Measurements from ENCODE around the gene GHRL.

GHRL gene

GRCh38 chr3:10310578-10310977 is 17.8 kb upstream of the GHRL start:
- H3K4me3 ChIP-seq: no peak overlapping the region
- no peak overlapping the region for H3K27ac ChIP-seq
- TF ChIP-seq CTCF (IDR thresholded peaks at IDR 0.05): no peak
- DNase-seq (ENCODE audit: low spot score): no peak

GRCh38 chr3:10309736-10310135 is 17.0 kb upstream of the GHRL start:
- Histone ChIP-seq H3K27ac (no peak overlapping the region), H3K4me3 (no peak overlapping the region)
- no peak for DNase-seq (ENCODE audit: low spot score)
- TF ChIP-seq CTCF (IDR thresholded peaks at IDR 0.05): no peak

GRCh38 chr3:10308678-10309077 is 15.9 kb upstream of the GHRL start:
- Histone ChIP-seq H3K27ac (no peak overlapping the region), H3K4me3 (no peak overlapping the region)
- no peak for DNase-seq (ENCODE audit: low spot score)
- TF ChIP-seq CTCF (IDR thresholded peaks at IDR 0.05): no peak

DNA sequence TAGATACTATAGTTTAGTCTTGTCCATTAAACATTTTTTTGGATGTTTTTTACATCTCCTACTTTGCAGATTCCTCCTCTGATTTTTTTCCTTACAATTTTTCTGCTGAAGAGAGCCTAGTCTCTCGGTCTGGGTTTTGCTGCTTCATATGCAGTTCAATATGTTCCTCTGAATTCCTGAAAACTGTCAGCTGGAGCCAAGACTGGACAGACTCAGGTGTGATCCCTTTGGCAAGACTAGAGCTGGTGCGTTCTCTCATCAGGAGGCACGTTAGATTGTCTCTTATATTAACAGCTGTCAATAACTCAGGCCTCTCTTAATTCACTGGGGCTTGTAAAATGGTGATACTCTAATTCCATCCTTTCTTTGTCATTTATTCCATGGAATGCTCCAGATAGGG is 13.4 kb upstream of the GHRL start:
- H3K27ac ChIP-seq: no peak overlapping the region
- DNase-seq (ENCODE audit: low spot score): no peak
- no peak for TF ChIP-seq CTCF (IDR thresholded peaks at IDR 0.05)
- H3K4me3 ChIP-seq: no peak overlapping the region

DNA sequence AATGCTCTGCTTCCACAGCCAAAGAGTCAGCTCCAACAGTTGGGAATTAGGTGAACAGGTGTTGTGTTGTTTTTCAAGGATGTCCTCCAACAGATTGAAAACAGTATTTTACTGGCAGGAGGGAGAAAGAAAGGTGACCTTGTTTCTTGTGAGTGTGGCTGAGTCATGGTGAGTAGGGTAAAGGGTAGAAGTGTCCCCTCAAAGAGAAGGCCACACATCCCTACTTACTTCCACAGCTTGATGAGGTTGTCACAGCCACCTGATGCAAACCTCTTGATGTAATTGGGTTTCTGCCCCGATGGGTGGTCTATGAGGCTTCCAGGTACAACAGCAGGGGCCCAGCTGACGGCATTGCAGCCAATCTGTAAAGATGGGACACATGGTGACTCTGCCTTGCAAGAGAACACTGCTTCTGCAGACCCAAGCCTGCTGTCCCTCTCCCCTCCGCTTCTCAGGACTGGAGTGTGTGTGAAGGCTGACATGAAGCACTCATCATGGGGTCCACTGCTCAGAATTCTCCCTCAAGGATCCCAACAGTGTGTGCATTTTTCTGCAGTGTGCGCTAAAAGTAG is 12.7 kb upstream of the GHRL start:
- DNase-seq (ENCODE audit: low spot score): no peak
- Histone ChIP-seq H3K4me3 (no peak overlapping the region), H3K27ac (no peak overlapping the region)
- TF ChIP-seq CTCF (IDR thresholded peaks at IDR 0.05): no peak

GRCh38 chr3:10304905-10305304 is 12.2 kb upstream of the GHRL start:
- no peak overlapping the region for H3K4me3 ChIP-seq
- no peak for TF ChIP-seq CTCF (IDR thresholded peaks at IDR 0.05)
- H3K27ac ChIP-seq: no peak overlapping the region
- DNase-seq (ENCODE audit: low spot score): no peak

GRCh38 chr3:10303785-10304184 is 11.0 kb upstream of the GHRL start:
- Histone ChIP-seq H3K27ac (no peak overlapping the region), H3K4me3 (no peak overlapping the region)
- no peak for DNase-seq (ENCODE audit: low spot score)
- TF ChIP-seq CTCF (IDR thresholded peaks at IDR 0.05): no peak

Data from coronary artery (tissue), 2 donors.